Measurements from ENCODE around the gene DPH6.
"Not testable (repeated sequence)": the region's sequence is repeated elsewhere in the genome, so short reads cannot be mapped to it uniquely, and the experiment has no call there.

DPH6 gene

GRCh38 chr15:35545824-35546510 lies at the start of gene DPH6:
TSS of gene DPH6 (minus strand) at chr15:35546165. CDS start at chr15:35546141, 24 bp downstream.
- DNase-seq: peak; percentile 77 to 84

- DNase-seq: no peak
Observed at GRCh38 chr15:35595656-35596055, 49.7 kb upstream of the DPH6 start.

GRCh38 chr15:35591987-35592386 lies 46.0 kb upstream of the DPH6 start:
- not testable (repeated sequence) for DNase-seq

GRCh38 chr15:35583863-35584528 lies 38.0 kb upstream of the DPH6 start:
- DNase-seq: no peak

GRCh38 chr15:35580606-35581005 lies 34.6 kb upstream of the DPH6 start:
- DNase-seq: no peak

GRCh38 chr15:35567392-35567791 lies 21.4 kb upstream of the DPH6 start:
- DNase-seq: no peak

GRCh38 chr15:35566991-35567390 lies 21.0 kb upstream of the DPH6 start:
- DNase-seq: no peak

GRCh38 chr15:35565901-35566300 lies 19.9 kb upstream of the DPH6 start:
- no peak for DNase-seq

GRCh38 chr15:35562641-35563040 lies 16.7 kb upstream of the DPH6 start:
- no peak for DNase-seq

GRCh38 chr15:35561308-35561707 lies 15.3 kb upstream of the DPH6 start:
- DNase-seq: no peak

GRCh38 chr15:35560870-35561269 lies 14.9 kb upstream of the DPH6 start:
- no peak for DNase-seq

GRCh38 chr15:35560258-35560657 lies 14.3 kb upstream of the DPH6 start:
- no peak for DNase-seq

GRCh38 chr15:35559683-35560082 lies 13.7 kb upstream of the DPH6 start:
- no peak for DNase-seq

GRCh38 chr15:35557544-35557943 lies 11.6 kb upstream of the DPH6 start:
- no peak for DNase-seq

GRCh38 chr15:35557012-35557411 lies 11.0 kb upstream of the DPH6 start:
- DNase-seq: no peak

- no peak for DNase-seq
Observed at GRCh38 chr15:35555244-35555643, 9.3 kb upstream of the DPH6 start.

- DNase-seq: no peak
Observed at GRCh38 chr15:35550957-35551356, 5.0 kb upstream of the DPH6 start.

GRCh38 chr15:35549567-35549966 lies 3.6 kb upstream of the DPH6 start:
- no peak for DNase-seq

GRCh38 chr15:35548435-35548834 lies 2.5 kb upstream of the DPH6 start:
- DNase-seq: no peak

- no peak for DNase-seq
Observed at GRCh38 chr15:35547775-35548364, 1.9 kb upstream of the DPH6 start.

- no peak for DNase-seq
Observed at GRCh38 chr15:35546511-35547381, 781 bp upstream of the DPH6 start.

- peak in 1 of 2 donors; percentile 9 for DNase-seq
Observed at GRCh38 chr15:35545316-35545823, 595 bp downstream of the DPH6 start.

GRCh38 chr15:35540885-35541284 lies 5.1 kb downstream of the DPH6 start:
- DNase-seq: no peak

All from activated CD4-positive, alpha-beta T cell treated with anti-CD3 and anti-CD28 coated beads for 4 hours (primary cell).